Head of caudate nucleus (tissue), 42 donors: ENCODE measurements around the gene RHBDD1.
A peak's percentile ranks its signal among the peaks of the same experiment; 100 is the strongest.
"Not testable (repeated sequence)": the region's sequence is repeated elsewhere in the genome, so short reads cannot be mapped to it uniquely, and the experiment has no call there.

ENCODE experiments used
- DNase-seq, 42 donors: peaks; one replicate each; pipeline versions ENCODE4 v3.0.0 to v3.0.0-alpha.2; 2020 to 2021; ENCODE audit warnings: mixed read lengths in 7 of 42
- intact Hi-C: fragments of 100-400 bp; cut with DNase I; formaldehyde crosslinking; loops from one replicate; pipeline ENCODE4 v1.15.0; 2022

RHBDD1 gene

DNA sequence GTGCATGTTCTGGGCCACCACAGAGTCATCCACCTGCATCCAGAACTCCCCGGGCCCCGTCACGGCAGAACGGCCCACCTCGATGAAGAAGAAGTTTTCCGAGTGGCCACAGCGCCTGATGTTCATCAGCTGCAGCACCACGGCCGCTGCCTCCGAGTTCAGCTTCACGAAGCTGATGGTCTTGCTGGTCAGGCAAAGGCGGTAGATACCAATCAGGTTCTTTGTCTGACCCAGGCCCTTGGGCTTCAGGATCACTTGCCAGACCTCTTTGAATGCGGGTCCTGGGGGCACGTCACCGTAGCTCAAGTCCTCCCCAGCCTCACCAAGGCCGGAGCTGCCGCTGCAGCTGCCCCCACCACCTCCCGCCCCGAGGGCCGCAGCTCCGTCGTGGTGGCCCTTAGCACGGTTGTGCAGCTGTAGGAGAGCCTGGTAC lies 37.8 kb upstream of the RHBDD1 start:
- intact Hi-C loops: loop anchor here (5.0 to 10.0 kb wide), 3 partner anchors 34 to 763 kb away; no protein-coding TSS in a partner anchor
- peak in 9 of 42 donors; percentile 5 to 45 (median 19) for DNase-seq

DNA sequence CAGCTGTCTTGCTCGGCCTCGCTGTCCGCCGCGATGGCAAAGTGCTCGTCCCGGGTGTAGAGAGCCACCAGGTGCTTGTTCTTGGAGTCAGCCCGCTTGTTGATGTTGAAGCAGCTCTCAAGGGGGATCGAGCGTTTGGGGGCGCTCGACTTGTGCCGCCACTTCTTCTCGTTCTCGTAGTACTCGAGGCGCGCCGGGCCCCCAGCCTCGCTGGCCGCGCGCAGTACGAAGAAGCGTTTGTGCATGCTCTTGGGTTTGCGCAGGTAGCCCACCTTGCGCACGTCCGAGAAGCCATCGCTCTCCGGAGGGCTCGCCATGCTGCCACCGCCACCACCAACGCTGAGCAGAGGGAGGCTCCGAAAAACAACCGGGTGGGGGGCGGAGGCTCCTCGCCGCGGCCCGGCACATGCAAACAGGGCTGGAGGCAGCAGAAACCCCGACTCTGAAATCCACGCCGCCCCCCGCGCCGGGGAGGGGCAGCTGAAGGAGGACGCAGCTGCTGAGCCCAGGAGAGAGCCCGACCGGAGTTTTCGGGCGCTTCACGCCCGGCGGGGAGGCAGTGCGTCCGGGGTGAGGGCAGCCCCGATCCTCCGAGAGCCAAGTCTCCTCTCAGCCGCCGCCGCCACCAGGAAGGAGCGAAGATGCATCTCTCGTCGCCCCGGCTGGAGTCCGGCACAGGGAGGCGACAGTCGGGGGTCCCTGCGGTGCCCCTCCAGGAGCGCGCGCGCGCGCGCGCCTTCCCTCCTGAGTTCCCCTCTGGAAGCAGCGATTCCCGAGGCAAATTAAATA lies 37.2 kb upstream of the RHBDD1 start:
- peak; percentile 46 to 89 (median 73) for DNase-seq
- intact Hi-C loops: loop anchor here (5.0 to 10.0 kb wide), 3 partner anchors 34 to 764 kb away; no protein-coding TSS in a partner anchor

DNA sequence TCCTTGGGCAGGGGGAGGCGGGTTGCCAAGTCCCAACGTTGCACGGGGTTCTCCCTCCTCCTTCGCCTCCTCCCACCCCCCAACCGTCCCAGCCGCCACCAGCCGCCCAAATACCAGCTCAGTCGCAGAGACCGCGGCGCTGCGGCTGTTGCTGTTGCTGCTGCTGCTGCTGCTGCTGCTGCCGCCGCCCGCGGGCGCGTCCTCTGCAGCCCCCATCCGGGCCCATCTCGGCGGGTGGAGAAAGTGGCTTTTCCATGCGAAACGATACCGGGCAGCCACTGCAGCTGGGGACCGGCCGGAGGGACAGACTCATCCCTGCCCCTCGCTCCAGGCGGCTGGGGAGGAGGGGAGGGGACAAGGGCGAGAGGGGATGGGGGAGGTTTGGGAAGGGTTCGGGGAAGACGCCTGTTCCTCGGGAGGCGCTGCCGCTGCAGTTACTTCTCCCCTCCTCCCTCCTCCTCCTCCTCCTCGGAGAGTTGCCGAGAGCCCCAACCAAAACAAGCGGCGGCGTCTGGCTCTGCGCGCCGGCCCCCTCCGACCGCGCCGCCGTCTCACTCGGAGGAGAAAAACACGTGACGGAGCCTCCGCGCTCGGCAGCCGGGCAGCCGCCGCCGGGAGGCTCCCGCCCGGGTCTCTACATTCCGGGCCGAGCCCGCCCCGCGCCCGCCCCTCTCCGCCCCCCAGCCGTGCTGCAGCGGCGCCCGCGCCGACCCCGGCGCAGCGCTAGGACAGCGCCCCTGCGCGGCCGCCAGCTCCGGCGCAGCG lies 36.5 kb upstream of the RHBDD1 start, which contains the start of gene IRS1:
Gene IRS1 (minus strand): TSS at position 610 of the 765 bp plus-strand sequence. CDS start 1,082 bp downstream, outside the sequence.
- DNase-seq: peak in 39 of 42 donors; percentile 55 to 85 (median 69)
- intact Hi-C loops: loop anchor here (5.0 to 10.0 kb wide), 3 partner anchors 33 to 765 kb away; no protein-coding TSS in a partner anchor

DNA sequence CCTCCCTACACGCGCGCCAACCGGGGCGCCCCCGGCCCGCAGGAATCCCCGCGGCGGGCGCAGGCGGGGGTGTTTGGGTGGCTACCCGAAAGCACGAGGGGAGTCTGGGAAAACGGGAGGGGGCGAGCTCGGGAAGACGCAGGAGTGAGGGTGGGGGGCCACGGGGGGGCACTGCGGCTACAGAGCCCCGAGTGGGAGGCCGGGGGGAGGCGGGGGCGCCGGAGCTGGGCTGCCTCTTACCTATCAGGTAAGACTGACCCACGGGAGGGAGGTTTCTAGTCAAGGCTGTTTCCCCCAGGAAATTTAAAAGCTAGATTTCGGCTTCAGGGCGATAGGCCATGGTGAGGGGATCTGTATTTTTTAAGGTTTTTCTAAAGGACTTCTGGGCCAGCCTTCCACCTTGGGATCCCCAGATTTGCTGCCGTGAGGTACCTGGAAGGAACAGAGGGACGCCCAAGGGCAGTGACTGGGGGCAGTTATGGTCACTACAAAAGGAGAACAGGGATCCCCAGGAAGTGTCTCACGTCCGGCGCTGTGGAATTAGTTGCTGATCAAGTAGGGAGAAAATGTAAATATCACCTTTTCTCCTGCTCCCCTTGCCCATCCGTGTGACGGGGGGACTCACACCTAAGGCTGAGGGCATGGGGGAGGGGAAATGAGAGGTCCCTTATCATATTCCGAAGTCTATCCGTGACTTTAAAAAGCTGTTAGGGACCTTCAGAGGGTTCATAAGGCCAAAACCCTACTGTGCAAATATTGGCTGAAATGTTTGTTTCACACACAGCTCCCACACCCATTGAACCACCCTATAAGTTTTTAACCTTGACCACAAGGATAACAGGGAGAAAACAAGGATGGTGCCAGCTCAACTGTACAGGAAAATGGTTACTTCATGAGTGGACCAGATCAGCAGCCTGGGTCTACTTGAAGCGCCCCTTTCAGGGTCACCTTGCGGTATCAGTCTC lies 35.6 kb upstream of the RHBDD1 start:
- intact Hi-C loops: loop anchor here (5.0 to 10.0 kb wide), 4 partner anchors 32 to 1133 kb away; no protein-coding TSS in a partner anchor
- peak in 23 of 42 donors; percentile 8 to 76 (median 45) for DNase-seq

DNA sequence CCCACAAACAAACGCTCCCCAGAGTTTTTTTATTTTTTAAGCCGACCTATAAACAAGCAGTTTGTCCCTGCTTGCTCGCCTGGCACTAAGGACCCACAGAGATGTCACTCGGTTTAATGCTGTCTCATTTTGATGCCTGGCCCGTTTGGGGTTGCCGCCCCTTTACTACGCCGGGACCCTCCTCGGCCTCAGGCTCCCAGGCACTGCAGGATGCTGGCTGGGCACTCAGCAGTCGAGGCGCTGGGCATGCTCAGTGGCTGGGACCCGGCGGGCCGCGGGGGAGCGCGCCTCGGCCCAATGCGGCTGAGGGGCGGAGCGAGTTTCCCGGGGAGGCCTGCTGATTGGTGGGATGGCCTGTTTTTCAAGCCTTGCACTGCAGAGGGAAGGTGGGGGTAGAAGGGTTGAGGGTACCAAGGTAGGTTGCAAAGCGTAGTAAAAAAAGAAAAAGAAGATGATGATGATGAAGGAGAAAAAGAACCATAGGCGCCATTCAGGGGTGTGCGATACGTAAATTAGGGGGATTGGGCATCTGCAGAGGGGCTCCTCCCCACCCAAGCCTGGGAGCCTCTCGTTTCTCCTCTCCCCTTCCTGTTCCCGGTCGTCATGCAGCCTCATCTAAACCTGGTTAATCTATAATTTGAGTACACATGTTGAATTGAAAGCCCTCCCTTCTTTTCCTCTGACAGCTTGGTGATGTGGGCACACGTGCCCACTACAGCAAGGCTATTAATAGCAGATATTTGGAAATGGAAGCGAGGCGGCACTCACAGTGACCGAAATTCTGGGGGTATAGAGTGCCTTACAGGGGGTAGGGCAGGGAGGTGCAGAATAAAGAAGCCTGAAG lies 34.7 kb upstream of the RHBDD1 start:
- peak; percentile 89 to 98 (median 96) for DNase-seq
- intact Hi-C loops: loop anchor here (5.0 kb wide), 1 partner anchor 1134 kb away; no protein-coding TSS in a partner anchor

DNA sequence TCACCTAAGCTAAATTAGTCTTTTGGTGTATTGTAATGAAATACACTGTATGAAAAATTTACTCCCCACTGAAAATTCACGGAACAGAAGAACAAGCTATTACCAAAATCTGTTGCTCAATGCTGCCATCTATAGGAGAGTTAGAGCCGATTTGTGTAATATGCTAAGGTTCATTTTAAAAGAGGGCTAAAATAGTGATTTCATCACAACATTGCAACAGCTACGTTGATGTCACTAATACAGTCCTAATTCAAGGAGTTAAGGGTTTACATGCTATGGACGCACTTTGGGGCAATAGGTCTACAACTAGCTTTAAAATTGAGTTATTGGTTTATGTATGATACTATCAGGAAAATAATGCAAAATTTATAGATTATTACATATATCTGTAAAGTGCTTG lies 33.3 kb upstream of the RHBDD1 start:
- peak in 8 of 42 donors; percentile 14 to 71 (median 54) for DNase-seq
- intact Hi-C loops: loop anchor here (5.0 kb wide), 1 partner anchor 1135 kb away; no protein-coding TSS in a partner anchor

DNA sequence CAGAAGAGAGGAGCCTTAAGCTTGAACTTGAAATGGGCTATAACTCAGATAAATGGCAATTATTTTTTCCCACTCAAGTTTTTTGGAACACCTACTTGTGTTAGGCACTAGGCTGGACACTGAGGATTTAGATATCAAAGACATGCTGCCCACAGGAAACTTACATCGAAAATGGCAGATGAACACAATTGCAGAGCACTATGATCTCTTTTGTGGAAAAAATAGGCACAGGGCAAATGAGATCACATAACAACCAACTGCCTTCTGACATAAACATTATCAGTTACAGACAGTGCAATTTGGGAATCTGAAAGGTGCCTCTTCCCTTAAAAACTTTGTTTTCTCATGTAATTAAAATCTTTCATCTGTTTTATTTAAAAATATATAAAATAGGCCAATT lies 32.4 kb upstream of the RHBDD1 start:
- intact Hi-C loops: loop anchor here (5.0 kb wide), 1 partner anchor 1136 kb away; no protein-coding TSS in a partner anchor
- DNase-seq: no peak

DNA sequence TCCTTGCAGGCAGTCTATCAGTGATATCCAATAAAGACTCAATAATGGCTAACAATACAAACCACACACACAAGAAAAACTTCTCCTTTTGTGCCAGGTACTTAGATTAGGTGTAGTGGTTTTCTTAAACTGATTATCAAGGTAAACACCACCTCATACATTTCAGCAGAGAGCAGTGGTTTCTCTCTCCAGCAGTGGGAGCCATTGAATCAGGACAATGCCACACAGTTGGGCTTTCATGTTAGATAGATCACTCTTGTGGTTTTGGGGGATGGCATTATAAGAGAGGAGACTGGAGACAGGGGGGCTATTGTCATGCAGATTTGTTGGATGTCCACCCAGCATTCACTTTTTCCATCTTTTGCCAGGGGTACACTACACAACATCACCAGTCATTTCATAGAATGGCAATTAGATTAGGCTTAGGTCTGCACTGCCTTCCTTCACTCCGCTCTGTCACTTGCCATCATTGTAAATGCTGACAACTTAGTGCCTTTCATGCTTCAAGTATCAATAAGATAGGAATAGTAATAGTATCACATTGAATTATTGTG lies 22.6 kb upstream of the RHBDD1 start:
- peak in 19 of 42 donors; percentile 5 to 77 (median 47) for DNase-seq
- intact Hi-C loops: loop anchor here (5.0 kb wide), 1 partner anchor 169 kb away; no protein-coding TSS in a partner anchor

DNA sequence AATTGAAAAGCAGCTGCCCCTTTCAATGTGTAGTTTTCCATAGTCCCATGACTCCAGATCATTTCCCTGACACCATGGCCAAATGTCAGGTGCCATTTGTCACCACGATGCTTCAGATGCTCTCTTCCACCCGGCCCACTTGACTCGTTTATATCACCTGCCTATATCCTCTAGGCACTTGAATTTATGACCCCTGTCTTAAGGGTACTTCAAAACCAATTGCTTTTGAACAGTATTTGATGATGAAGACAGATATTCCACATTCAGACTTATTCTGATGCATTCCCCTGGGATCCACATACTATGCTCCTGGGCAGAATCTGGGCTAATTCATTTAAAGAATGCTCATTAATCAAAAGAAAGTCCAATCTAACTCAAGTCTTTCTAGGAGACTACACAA lies 16.9 kb upstream of the RHBDD1 start:
- DNase-seq: no peak
- intact Hi-C loops: no loop called here

DNA sequence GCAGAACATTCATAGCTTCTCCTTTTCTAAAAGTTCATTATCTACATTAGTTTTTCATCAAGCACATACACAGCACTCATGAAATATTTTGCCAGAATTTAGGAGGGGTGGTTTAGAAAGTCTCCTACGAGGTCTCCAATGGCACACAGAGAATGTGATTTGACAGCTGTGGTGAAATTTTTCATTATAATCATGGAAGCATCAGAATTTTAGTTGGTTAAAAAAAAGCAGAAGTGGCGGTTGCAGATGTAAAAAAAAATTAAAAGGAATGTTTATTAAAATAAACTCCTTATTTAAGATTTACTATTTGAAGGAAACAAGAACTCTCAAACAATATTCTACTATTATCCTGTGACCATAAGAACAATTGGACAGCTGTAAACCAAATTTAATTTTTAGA lies 10.8 kb upstream of the RHBDD1 start:
- no peak for DNase-seq
- intact Hi-C loops: no loop called here

DNA sequence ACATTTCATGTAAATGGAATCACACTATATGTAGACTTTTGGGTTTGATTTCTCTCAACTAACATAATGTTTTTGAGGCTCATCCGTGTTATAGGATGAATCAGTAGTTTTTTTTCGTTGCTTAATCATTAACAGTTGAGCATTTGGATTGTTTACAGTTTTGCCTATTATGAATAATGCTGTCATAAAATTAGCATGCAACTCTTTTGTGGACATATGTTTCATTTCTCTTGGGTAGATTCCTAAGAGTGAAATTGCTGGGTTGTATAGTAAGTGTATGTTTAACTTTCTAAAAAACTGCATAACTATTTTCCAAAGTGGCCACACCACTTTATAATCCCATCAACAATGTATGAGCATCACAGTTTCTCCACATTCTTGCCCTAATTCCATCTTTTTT lies 7.7 kb upstream of the RHBDD1 start:
- intact Hi-C loops: no loop called here
- no peak for DNase-seq

DNA sequence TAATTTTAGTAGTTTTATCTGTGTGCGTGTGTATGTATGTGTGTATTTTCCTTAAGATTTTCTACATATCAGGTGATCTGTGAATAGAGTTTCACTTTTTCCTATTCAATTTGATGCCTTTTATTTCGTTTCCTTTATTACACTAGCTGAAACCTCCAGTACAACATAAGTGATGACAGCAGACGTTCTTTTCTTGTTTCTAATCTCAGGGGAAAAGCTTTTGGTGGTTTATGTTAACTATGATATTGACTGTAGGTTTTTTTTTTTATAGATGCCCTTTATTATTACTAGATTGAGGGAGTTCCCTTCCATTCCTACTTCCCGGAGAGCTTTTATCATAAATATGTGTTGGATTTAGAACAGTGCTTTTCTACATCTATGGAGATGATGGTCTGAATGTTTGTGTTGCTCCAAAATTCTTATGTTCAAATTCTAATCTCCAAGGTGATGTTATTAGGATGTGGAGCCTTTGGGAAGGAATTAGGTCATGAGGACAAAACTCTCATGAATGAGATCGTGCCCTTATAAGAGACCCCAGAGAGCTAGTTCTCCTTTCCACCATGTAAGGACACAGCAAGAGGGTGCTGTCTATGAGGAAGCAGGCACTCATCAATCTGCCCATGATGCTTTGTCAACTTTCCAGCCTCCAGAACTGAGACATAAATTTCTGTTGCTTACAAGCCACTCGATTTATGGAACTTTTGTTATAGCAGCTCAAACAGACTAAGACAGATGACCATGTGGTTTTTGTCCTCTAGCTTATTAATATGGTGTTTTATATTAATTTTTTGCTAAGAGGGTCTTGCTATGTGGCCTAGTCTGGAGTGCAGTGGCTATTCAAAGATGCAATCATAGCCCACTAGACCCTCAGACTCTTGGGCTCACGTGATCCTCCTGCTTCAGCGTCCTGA lies 5.9 kb upstream of the RHBDD1 start:
- intact Hi-C loops: loop anchor here (5.0 kb wide), 1 partner anchor 33 kb away; the partner anchor contains the start of gene IRS1
- no peak for DNase-seq

DNA sequence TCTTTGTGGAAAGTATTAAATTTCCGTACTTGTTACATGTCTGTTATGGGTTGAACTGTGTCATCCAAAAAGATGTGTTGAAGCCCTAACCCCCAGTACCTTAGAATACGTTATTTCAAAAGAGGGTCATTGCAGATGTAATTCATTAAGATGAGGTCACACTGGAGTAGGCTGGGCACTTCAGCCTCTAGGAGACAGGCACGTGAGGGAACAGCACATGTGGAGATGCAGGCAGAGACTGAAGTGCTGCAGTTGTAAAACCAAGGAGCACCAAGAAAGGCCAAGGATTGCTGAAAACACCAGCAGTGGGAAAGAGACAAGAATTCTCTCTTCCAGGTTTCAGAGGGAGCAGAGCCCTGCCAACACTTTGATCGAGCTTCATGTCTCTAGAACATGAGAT lies 4.6 kb upstream of the RHBDD1 start:
- DNase-seq: no peak

DNA sequence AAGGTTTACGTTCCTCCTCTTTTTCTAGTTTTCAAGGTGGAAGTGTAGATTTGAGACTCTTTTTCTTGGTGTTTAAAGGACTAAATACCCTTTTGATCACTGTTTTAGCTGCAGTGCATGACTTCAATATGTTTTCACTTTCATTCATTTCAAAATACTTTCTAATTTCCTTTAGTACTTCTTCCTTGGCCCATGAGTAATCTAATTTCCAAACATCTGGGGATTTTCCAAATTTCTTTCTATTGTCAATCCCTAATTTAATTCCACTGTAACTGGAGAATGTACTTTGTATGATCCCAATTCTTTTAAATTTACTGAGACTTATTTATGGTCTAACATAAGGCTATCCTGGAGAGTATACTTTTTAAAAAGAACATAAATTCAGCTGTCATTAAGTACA lies 3.8 kb upstream of the RHBDD1 start:
- intact Hi-C loops: loop anchor here (5.0 kb wide), 1 partner anchor 35 kb away; the partner anchor contains the start of gene IRS1

More for the DNA sequence above, 4.6 kb upstream of the RHBDD1 start:
- intact Hi-C loops: loop anchor here (5.0 kb wide), 1 partner anchor 34 kb away; the partner anchor contains the start of gene IRS1

DNA sequence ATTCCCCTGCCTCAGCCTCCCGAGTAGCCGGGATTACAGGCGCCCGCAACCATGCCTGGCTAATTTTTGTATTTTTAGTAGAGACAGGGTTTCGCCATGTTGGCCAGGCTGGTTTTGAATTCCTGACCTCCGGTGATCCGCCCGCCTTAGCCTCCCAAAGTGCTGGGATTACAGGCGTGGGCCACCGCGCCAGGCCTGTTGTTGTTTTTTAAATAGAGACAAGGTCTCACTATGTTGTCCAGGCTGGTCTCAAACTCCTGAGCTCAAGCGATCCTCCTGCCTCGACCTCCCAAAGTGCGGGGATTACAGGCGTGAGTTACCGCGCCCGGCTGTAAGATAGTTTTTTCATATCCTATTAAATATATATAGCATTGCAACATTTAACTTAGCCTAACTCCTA lies 974 bp upstream of the RHBDD1 start:
- DNase-seq: not testable (repeated sequence)

More for the DNA sequence above, 3.8 kb upstream of the RHBDD1 start:
- no peak for DNase-seq

DNA sequence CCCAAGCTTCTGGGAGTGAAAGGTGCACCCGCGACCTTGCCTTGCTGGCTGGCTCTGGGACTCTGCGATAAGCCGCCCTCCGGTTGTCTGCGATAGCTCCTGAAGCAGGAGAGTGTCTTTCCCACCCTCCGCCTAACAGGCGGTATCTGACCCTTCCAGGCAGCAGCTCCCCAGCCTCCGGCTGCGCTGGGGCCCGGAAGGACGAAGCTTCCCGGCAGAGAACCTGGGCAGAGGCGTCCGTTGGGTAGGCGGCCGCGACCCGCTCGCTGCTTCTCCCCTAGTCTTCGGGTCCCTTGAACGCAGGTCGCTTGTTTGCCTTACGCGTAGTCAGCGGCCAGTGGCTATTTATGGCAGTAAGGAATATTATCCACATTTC lies 446 bp upstream of the RHBDD1 start:
- DNase-seq: peak in 15 of 42 donors; percentile 16 to 60 (median 34)
- intact Hi-C loops: no loop called here

More for the DNA sequence above, 974 bp upstream of the RHBDD1 start:
- intact Hi-C loops: loop anchor here (5.0 kb wide), 1 partner anchor 38 kb away; the partner anchor contains the start of gene IRS1
